DLD1 (cell line): ENCODE results near the gene HTRA1.

Experiments used
- in situ Hi-C: cut with HindIII; loops from 2 replicates; pipeline ENCODE4 v1.10.0; 2017; ENCODE audit warnings: low sequenced_read_pairs

Gene HTRA1

GRCh38 chr10:122514045-122514840 lies 52.9 kb downstream of the HTRA1 start:
- in situ Hi-C loops, result no loop called here

GRCh38 chr10:122515022-122515424 lies 53.7 kb downstream of the HTRA1 start:
- in situ Hi-C loops, result no loop called here

- in situ Hi-C loops, result no loop called here
These were observed 54.4 kb downstream of the HTRA1 start for GRCh38 chr10:122515588-122516231.

GRCh38 chr10:122516734-122517133 lies 55.4 kb downstream of the HTRA1 start:
- in situ Hi-C loops, result no loop called here

GRCh38 chr10:122519144-122519543 lies 57.8 kb downstream of the HTRA1 start:
- in situ Hi-C loops, result no loop called here

GRCh38 chr10:122519873-122520272 lies 58.5 kb downstream of the HTRA1 start:
- in situ Hi-C loops, result no loop called here

- in situ Hi-C loops, result no loop called here
These were observed 59.7 kb downstream of the HTRA1 start for GRCh38 chr10:122521011-122521410.

GRCh38 chr10:122524811-122525210 lies 63.5 kb downstream of the HTRA1 start:
- in situ Hi-C loops, result no loop called here

- in situ Hi-C loops, result no loop called here
These were observed 64.4 kb downstream of the HTRA1 start for GRCh38 chr10:122525788-122526187.

GRCh38 chr10:122526892-122527291 lies 65.5 kb downstream of the HTRA1 start:
- in situ Hi-C loops, result no loop called here

- in situ Hi-C loops, result no loop called here
These were observed 68.8 kb downstream of the HTRA1 start for GRCh38 chr10:122530177-122530576.

GRCh38 chr10:122531261-122531660 lies 69.9 kb downstream of the HTRA1 start:
- in situ Hi-C loops, result no loop called here

GRCh38 chr10:122531939-122532338 lies 70.6 kb downstream of the HTRA1 start:
- in situ Hi-C loops, result no loop called here

- in situ Hi-C loops, result no loop called here
These were observed 71.4 kb downstream of the HTRA1 start for GRCh38 chr10:122532601-122533296.

GRCh38 chr10:122537545-122537944 lies 76.2 kb downstream of the HTRA1 start:
- in situ Hi-C loops, result no loop called here

GRCh38 chr10:122541541-122542002 lies 80.2 kb downstream of the HTRA1 start:
- in situ Hi-C loops, result no loop called here

- in situ Hi-C loops, result no loop called here
These were observed 82.5 kb downstream of the HTRA1 start for GRCh38 chr10:122543676-122544445.

GRCh38 chr10:122544493-122544892 lies 83.1 kb downstream of the HTRA1 start:
- in situ Hi-C loops, result no loop called here

- in situ Hi-C loops, result no loop called here
These were observed 84.9 kb downstream of the HTRA1 start for GRCh38 chr10:122546242-122546641.

GRCh38 chr10:122548407-122549085 lies 87.2 kb downstream of the HTRA1 start:
- in situ Hi-C loops, result no loop called here
